CD14-positive monocyte (primary cell): ENCODE data around the gene SC5D. TPM values are rescaled to one million over a fixed set of nuclear protein-coding genes. Genes with fewer than 3 reads are reported as not detected.
A peak's percentile ranks its signal among the peaks of the same experiment; 100 is the strongest.

Source experiments
- DNase-seq, 3 donors: peaks; one replicate each; pipeline ENCODE4 v3.0.0-alpha.2; 2011 to 2022
- H2AFZ ChIP-seq: 2 replicates; pipeline ENCODE4 v1.6.0; 2012; ENCODE audit warnings: mild to moderate bottlenecking, low read depth, low read length, inconsistent platforms; ENCODE audit not compliant: insufficient read depth, poor library complexity, severe bottlenecking
- H3K27ac ChIP-seq, 2 donors: 1 replicate in 1 of 2; 2 replicates in 1 of 2; pipeline ENCODE4 v1.5.1; 2012 to 2013; ENCODE audit warnings: low read length in 2 of 2, control low read depth in 1 of 2, inconsistent platforms in 1 of 2, low read depth in 1 of 2, mild to moderate bottlenecking in 1 of 2
- H3K27me3 ChIP-seq, 2 donors: one replicate each; pipeline versions ENCODE4 v1.6.0 to v1.6.1; 2011 to 2013; ENCODE audit warnings: low read length in 2 of 2; ENCODE audit not compliant: control insufficient read depth in 2 of 2, insufficient read depth in 2 of 2
- H3K36me3 ChIP-seq, 2 donors: replicated peaks in 1 of 2; 1 replicate in 1 of 2; 2 replicates in 1 of 2; pipeline versions ENCODE4 v1.5.1 to v1.6.1; 2012 to 2013; ENCODE audit warnings: low read length in 2 of 2, control low read depth in 1 of 2, inconsistent platforms in 1 of 2, mild to moderate bottlenecking in 1 of 2; ENCODE audit not compliant: insufficient read depth in 2 of 2, control insufficient read depth in 1 of 2
- H3K4me1 ChIP-seq, 2 donors: 1 replicate in 1 of 2; 2 replicates in 1 of 2; pipeline versions ENCODE4 v1.5.1 to v1.6.1; 2012 to 2013; ENCODE audit warnings: low read length in 2 of 2, control low read depth in 1 of 2, inconsistent platforms in 1 of 2, mild to moderate bottlenecking in 1 of 2, moderate library complexity in 1 of 2; ENCODE audit not compliant: insufficient read depth in 2 of 2, control insufficient read depth in 1 of 2
- H3K4me2 ChIP-seq: replicated peaks from 2 replicates; pipeline ENCODE3; 2012; ENCODE audit warnings: low read length, moderate library complexity, mild to moderate bottlenecking; ENCODE audit not compliant: poor library complexity, severe bottlenecking; ENCODE audit errors: extremely low read depth
- H3K4me3 ChIP-seq, 3 experiments: fragments of 200-600 bp in 1 of 3; sonication (generic) in 1 of 3; replicated peaks in 1 of 3; 1 replicate in 2 of 3; 2 replicates in 1 of 3; pipeline ENCODE4 v1.5.1; 2011 to 2013; ENCODE audit warnings: low read length in 3 of 3, mild to moderate bottlenecking in 3 of 3, control low read depth in 2 of 3, low read depth in 2 of 3, inconsistent platforms in 1 of 3, moderate library complexity in 1 of 3
- H3K79me2 ChIP-seq: 2 replicates; pipeline ENCODE4 v1.6.0; 2012; ENCODE audit warnings: mild to moderate bottlenecking, control low read depth, inconsistent platforms, low read length, moderate library complexity; ENCODE audit not compliant: insufficient read depth
- H3K9ac ChIP-seq: 2 replicates; pipeline ENCODE4 v1.6.0; 2017; ENCODE audit warnings: low read length, mild to moderate bottlenecking; ENCODE audit not compliant: insufficient read depth, poor library complexity, severe bottlenecking
- H3K9me3 ChIP-seq, 2 donors: replicated peaks in 1 of 2; 1 replicate in 1 of 2; 2 replicates in 1 of 2; pipeline versions ENCODE4 v1.5.1 to v1.6.1; 2012 to 2013; ENCODE audit warnings: low read length in 2 of 2, control low read depth in 1 of 2; ENCODE audit not compliant: control insufficient read depth in 1 of 2, insufficient read depth in 1 of 2
- H4K20me1 ChIP-seq: 2 replicates; pipeline ENCODE4 v1.6.0; 2012; ENCODE audit warnings: mild to moderate bottlenecking, low read length, control low read depth, moderate library complexity; ENCODE audit not compliant: insufficient read depth
- H3K27ac Mint-ChIP-seq, 7 donors: one replicate each; pipeline ENCODE4 v1.8.0; 2020; ENCODE audit warnings: mild to moderate bottlenecking in 7 of 7, mixed read lengths in 7 of 7, moderate library complexity in 6 of 7, inconsistent platforms in 2 of 7
- H3K27me3 Mint-ChIP-seq, 3 donors: one replicate each; pipeline ENCODE4 v1.8.0; 2021 to 2022; ENCODE audit warnings: low read depth in 3 of 3, mild to moderate bottlenecking in 3 of 3, mixed read lengths in 3 of 3, moderate library complexity in 3 of 3, inconsistent platforms in 1 of 3
- H3K36me3 Mint-ChIP-seq, 2 donors: one replicate each; pipeline ENCODE4 v1.8.0; 2020; ENCODE audit warnings: mixed read lengths in 2 of 2, inconsistent platforms in 1 of 2, mild to moderate bottlenecking in 1 of 2
- H3K4me1 Mint-ChIP-seq: one replicate; pipeline ENCODE4 v1.8.0; 2020; ENCODE audit warnings: mild to moderate bottlenecking, mixed read lengths
- H3K4me3 Mint-ChIP-seq, 2 donors: one replicate each; pipeline ENCODE4 v1.8.0; 2020; ENCODE audit warnings: mild to moderate bottlenecking in 2 of 2, mixed read lengths in 2 of 2, moderate library complexity in 1 of 2
- H3K9me3 Mint-ChIP-seq, 7 donors: one replicate each; pipeline ENCODE4 v1.8.0; 2020 to 2022; ENCODE audit warnings: mixed read lengths in 7 of 7, mild to moderate bottlenecking in 6 of 7, moderate library complexity in 6 of 7, inconsistent platforms in 2 of 7
- WGBS: methylation state at CpG from one replicate; pipeline ENCODE4 v1.1.5; 2013; ENCODE audit warnings: missing lambda C conversion rate; ENCODE audit not compliant: insufficient coverage; 5-methylcytosine and 5-hydroxymethylcytosine counted together
- intact Hi-C, 2 donors: fragments of 100-400 bp; cut with micrococcal nuclease; formaldehyde crosslinking; loops; one replicate each; pipeline versions ENCODE4 v1.15.0 to v1.15.1; 2023
- polyA plus RNA-seq, 3 donors: library from polyadenylated mRNA; depleted of rRNA in 1 of 3; unstranded in 2 of 3; stranded (reverse) in 1 of 3; fragments of 300-500 nt in 2 of 3; fragments of >200 nt in 1 of 3; fragmentation: Illumina TruSeq in 2 of 3; gene quantifications; 1 replicate in 2 of 3; 2 replicates in 1 of 3; pipeline ENCODE4 v1.2.3, GENCODE V29; 2012 to 2021
- TF ChIP-seq, protein P1 (sequence below): fragments of 200-600 bp; IDR thresholded peaks from one replicate; pipeline ENCODE4 v1.8.0; 2022; ENCODE audit warnings: antibody characterized with exemption, mild to moderate bottlenecking

The SC5D gene
- polyA plus RNA-seq, 3 donors: 6.4 to 8.3 (median 8.3) TPM

- no peak overlapping the region for H3K27ac ChIP-seq
- no peak overlapping the region for H2AFZ ChIP-seq
- H3K4me1 ChIP-seq: no peaks in the 10 kb centered on the region
- H3K79me2 ChIP-seq: no peaks in the 10 kb centered on the region
- H3K4me3 ChIP-seq: no peak overlapping the region
- WGBS: no CpG with 5 or more reads among the region's 4 CpGs
- H3K4me3 Mint-ChIP-seq: no peak overlapping the region
- H3K36me3 ChIP-seq: peaks cover 36 to 44% of the 10 kb centered on the region in 2 donors
- H3K9ac ChIP-seq: no peak overlapping the region
- H3K36me3 Mint-ChIP-seq: peaks cover 36 to 55% of the 10 kb centered on the region in 2 donors
- H3K27ac Mint-ChIP-seq: peak overlapping the region in 1 of 7 donors; percentile 5
- TF ChIP-seq, protein P1, sequence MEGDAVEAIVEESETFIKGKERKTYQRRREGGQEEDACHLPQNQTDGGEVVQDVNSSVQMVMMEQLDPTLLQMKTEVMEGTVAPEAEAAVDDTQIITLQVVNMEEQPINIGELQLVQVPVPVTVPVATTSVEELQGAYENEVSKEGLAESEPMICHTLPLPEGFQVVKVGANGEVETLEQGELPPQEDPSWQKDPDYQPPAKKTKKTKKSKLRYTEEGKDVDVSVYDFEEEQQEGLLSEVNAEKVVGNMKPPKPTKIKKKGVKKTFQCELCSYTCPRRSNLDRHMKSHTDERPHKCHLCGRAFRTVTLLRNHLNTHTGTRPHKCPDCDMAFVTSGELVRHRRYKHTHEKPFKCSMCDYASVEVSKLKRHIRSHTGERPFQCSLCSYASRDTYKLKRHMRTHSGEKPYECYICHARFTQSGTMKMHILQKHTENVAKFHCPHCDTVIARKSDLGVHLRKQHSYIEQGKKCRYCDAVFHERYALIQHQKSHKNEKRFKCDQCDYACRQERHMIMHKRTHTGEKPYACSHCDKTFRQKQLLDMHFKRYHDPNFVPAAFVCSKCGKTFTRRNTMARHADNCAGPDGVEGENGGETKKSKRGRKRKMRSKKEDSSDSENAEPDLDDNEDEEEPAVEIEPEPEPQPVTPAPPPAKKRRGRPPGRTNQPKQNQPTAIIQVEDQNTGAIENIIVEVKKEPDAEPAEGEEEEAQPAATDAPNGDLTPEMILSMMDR: no peak
- H3K27me3 Mint-ChIP-seq: no peaks in the 10 kb centered on the region
- no peaks in the 10 kb centered on the region for H4K20me1 ChIP-seq
- H3K27me3 ChIP-seq: no peaks in the 10 kb centered on the region
- DNase-seq: no peak
- intact Hi-C loops: no loop called here
- no peaks in the 10 kb centered on the region for H3K9me3 ChIP-seq
- H3K9me3 Mint-ChIP-seq: peaks cover 0 to 2% (median 0%) of the 10 kb centered on the region in 7 donors
- H3K4me2 ChIP-seq: no peak overlapping the region
- peaks cover 6% of the 10 kb centered on the region for H3K4me1 Mint-ChIP-seq
These were observed 17.1 kb downstream of the SC5D start for GRCh38 chr11:121309688-121310087.

DNA sequence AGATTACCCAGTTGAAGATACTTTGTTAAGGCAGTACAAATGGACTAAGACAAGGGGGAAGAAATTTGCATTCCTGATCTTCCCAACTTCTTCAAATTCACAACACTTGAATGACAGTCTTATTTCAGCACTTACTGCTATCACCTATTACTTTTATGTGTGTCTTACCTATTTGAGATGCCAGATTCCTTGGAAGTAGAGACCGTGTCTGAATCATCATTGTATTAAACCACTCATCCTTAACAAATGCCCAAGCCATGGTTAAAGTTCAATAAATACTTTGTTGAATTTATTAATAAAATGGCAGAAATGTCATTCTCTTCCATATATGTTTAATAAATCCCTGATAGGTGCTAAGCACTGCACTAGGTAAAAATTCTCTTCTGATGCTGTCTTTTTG, 18.3 kb downstream of the SC5D start:
- intact Hi-C loops: no loop called here
- no CpG with 5 or more reads among the region's 1 CpG for WGBS

More for the DNA sequence above, 18.3 kb downstream of the SC5D start:
- H3K4me2 ChIP-seq: no peak overlapping the region
- H3K36me3 ChIP-seq: peaks cover 27 to 32% of the 10 kb centered on the region in 2 donors
- no peaks in the 10 kb centered on the region for H4K20me1 ChIP-seq
- Mint-ChIP-seq H3K27me3 (no peaks in the 10 kb centered on the region), H3K4me3 (no peak overlapping the region), H3K27ac (no peak overlapping the region), H3K4me1 (peaks cover 6% of the 10 kb centered on the region), H3K36me3 (peaks cover 27 to 42% of the 10 kb centered on the region in 2 donors), H3K9me3 (no peaks in the 10 kb centered on the region)
- TF ChIP-seq, protein P1: no peak
- no peak overlapping the region for H2AFZ ChIP-seq
- no peak overlapping the region for H3K27ac ChIP-seq
- no peak overlapping the region for H3K9ac ChIP-seq
- no peaks in the 10 kb centered on the region for H3K9me3 ChIP-seq
- no peak overlapping the region for H3K4me3 ChIP-seq
- DNase-seq: no peak
- H3K27me3 ChIP-seq: no peaks in the 10 kb centered on the region
- H3K79me2 ChIP-seq: no peaks in the 10 kb centered on the region
- H3K4me1 ChIP-seq: no peaks in the 10 kb centered on the region
